OCI-LY7 (cell line): ENCODE results near the gene NT5M.

Experiments
- CTCF ChIP-seq: fragments of 200-600 bp; sonication (generic); conservative IDR thresholded peaks from 2 replicates; pipeline ENCODE4 v1.5.1; 2014; ENCODE audit warnings: mild to moderate bottlenecking, antibody characterized with exemption, low read length, moderate library complexity, mixed read lengths
- EZH2phosphoT487 ChIP-seq: fragments of 200-600 bp; sonication (generic); IDR thresholded peaks from 2 replicates; pipeline ENCODE4 v1.6.1; 2018; ENCODE audit warnings: low read depth, borderline replicate concordance, mild to moderate bottlenecking, mixed run types, antibody characterized with exemption, low read length, moderate library complexity, mixed read lengths

GRCh38 chr17:17350491-17351355 is 47.5 kb downstream of the NT5M start:
- TF ChIP-seq CTCF (no peak), EZH2phosphoT487 (no peak)
